Adrenal gland (tissue), 12 donors: ENCODE data around the gene PRPS1. TPM values are rescaled to one million over a fixed set of nuclear protein-coding genes. Genes with fewer than 3 reads are reported as not detected.

ENCODE experiments used
- DNase-seq, 7 donors: peaks; one replicate each; pipeline ENCODE4 v3.0.0-alpha.2; 2019 to 2020
- H3K27ac ChIP-seq, 5 donors: fragments of 200-600 bp; sonication (generic) in 4 of 5; 1 replicate in 3 of 5; 2 replicates in 2 of 5; pipeline versions ENCODE4 v1.5.1 to v1.8.0; 2016 to 2020; ENCODE audit warnings: mild to moderate bottlenecking in 1 of 5
- H3K27me3 ChIP-seq: fragments of 200-600 bp; 2 replicates; pipeline ENCODE4 v1.8.0; 2021
- H3K36me3 ChIP-seq, 2 donors: fragments of 200-600 bp; replicated peaks in 1 of 2; 1 replicate in 1 of 2; 2 replicates in 1 of 2; pipeline versions ENCODE4 v1.5.1 to v1.8.0; 2018 to 2022
- H3K4me1 ChIP-seq, 2 donors: fragments of 200-600 bp; replicated peaks in 1 of 2; 1 replicate in 1 of 2; 2 replicates in 1 of 2; pipeline versions ENCODE4 v1.5.1 to v1.8.0; 2018 to 2021
- H3K4me3 ChIP-seq, 4 donors: fragments of 200-600 bp; sonication (generic) in 3 of 4; one replicate each; pipeline ENCODE4 v1.5.1; 2016 to 2018
- H3K9me3 ChIP-seq, 3 donors: fragments of 200-600 bp; sonication (generic) in 1 of 3; replicated peaks in 1 of 3; 1 replicate in 2 of 3; 2 replicates in 1 of 3; pipeline versions ENCODE4 v1.5.1 to v1.8.0; 2016 to 2021
- POLR2A ChIP-seq, 2 donors: fragments of 450-650 bp; IDR thresholded peaks; one replicate each; pipeline ENCODE4 v1.6.1; 2017; ENCODE audit warnings: antibody characterized with exemption in 2 of 2, mild to moderate bottlenecking in 2 of 2, moderate library complexity in 1 of 2
- WGBS, 4 donors: extraction: QIAGEN DNeasy Blood & Tissue Kit in 2 of 4; methylation state at CpG; one replicate each; pipeline versions ENCODE4 v1.1.5 to v1.1.7; 2013 to 2017; 5-methylcytosine and 5-hydroxymethylcytosine counted together
- intact Hi-C, 2 donors: fragments of 100-400 bp; cut with DNase I; formaldehyde crosslinking; loops; one replicate each; pipeline versions ENCODE4 v1.14.1 to v1.15.0; 2022 to 2023
- polyA plus RNA-seq, 3 donors: library from polyadenylated mRNA; stranded (reverse); fragments of 200-250 nt in 2 of 3; fragments of 350-450 nt in 1 of 3; fragmentation: Illumina TruSeq in 1 of 3; extraction: RNeasy Lipid Tissue Mini Kit (QIAGEN cat#74804) in 1 of 3; gene quantifications; one replicate each; pipeline ENCODE4 v1.2.3, GENCODE V29; 2013 to 2014
- total RNA-seq, 9 donors: library from RNA; depleted of rRNA in 4 of 9; stranded (reverse); fragments of >200 nt in 4 of 9; fragments of 120-200 nt in 1 of 9; fragmentation: NEBNext Ultra II Directional in 1 of 9; extraction: Animal tissue kit (Norgen Biotek cat#: 25700) in 1 of 9; gene quantifications; one replicate each; pipeline versions ENCODE4 v1.1.0 to v1.2.4, GENCODE V29; 2013 to 2023
- TF ChIP-seq, protein P1 (sequence below), 6 experiments: fragments of 450-650 bp in 4 of 6; fragments of 200-600 bp in 2 of 6; sonication (generic) in 1 of 6; IDR thresholded peaks; 1 replicate in 5 of 6; 2 replicates in 1 of 6; pipeline versions ENCODE4 v1.5.1 to v1.8.0; 2016 to 2021; ENCODE audit warnings: antibody characterized with exemption in 6 of 6, mild to moderate bottlenecking in 2 of 6, moderate library complexity in 1 of 6
- donor health status: healthy with polysubstance abuse.
- donor health status: Bipolar disorder and iron deficiency.
- donor health status: DM: yes; HTN: yes; CAD: no.
- donor health status: DM: no; HTN: no; CAD: no.
- donor health status: DM: no; HTN: no; CAD: no.
- donor health status: DM: yes; HTN: yes; CAD: no.

Gene PRPS1
- total and polyA plus RNA-seq, 12 donors = 8.9 to 78.3 (median 33.3) TPM

DNA sequence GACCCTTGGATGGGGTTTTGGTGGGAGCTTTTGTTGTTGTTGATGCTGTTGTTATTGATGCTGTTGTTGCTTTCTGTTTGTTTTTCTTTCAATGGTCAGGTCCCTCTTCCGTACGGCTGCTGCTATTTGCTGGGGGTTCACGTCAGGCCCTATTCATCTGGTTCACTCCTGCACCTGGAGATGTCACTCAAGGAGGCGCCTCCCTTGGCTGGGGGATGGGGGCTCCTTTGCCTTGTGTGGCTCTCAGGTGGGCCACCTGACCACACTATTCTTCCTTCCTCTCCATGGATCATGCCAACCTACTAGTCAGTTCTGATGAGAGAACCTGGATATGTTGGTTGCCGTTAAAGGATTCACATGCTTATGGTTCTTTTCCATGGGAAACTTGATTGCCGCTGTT, 39.1 kb upstream of the PRPS1 start:
- no peak overlapping the region for H3K4me3 ChIP-seq
- TF ChIP-seq, protein P1, sequence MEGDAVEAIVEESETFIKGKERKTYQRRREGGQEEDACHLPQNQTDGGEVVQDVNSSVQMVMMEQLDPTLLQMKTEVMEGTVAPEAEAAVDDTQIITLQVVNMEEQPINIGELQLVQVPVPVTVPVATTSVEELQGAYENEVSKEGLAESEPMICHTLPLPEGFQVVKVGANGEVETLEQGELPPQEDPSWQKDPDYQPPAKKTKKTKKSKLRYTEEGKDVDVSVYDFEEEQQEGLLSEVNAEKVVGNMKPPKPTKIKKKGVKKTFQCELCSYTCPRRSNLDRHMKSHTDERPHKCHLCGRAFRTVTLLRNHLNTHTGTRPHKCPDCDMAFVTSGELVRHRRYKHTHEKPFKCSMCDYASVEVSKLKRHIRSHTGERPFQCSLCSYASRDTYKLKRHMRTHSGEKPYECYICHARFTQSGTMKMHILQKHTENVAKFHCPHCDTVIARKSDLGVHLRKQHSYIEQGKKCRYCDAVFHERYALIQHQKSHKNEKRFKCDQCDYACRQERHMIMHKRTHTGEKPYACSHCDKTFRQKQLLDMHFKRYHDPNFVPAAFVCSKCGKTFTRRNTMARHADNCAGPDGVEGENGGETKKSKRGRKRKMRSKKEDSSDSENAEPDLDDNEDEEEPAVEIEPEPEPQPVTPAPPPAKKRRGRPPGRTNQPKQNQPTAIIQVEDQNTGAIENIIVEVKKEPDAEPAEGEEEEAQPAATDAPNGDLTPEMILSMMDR (IDR thresholded peaks at IDR 0.05) = no peak
- TF ChIP-seq POLR2A (IDR thresholded peaks at IDR 0.05) = no peak
- WGBS, 4 donors = 87 to 95% (median 92%) methylated on average over 6 of the region's 6 CpGs
- H3K9me3 ChIP-seq = no peaks in the 10 kb centered on the region
- DNase-seq = peak in 1 of 7 donors; percentile 2
- H3K27me3 ChIP-seq = peaks cover 17% of the 10 kb centered on the region
- intact Hi-C loops = no loop called here
- no peaks in the 10 kb centered on the region for H3K4me1 ChIP-seq
- H3K27ac ChIP-seq = no peak overlapping the region
- H3K36me3 ChIP-seq = no peaks in the 10 kb centered on the region

DNA sequence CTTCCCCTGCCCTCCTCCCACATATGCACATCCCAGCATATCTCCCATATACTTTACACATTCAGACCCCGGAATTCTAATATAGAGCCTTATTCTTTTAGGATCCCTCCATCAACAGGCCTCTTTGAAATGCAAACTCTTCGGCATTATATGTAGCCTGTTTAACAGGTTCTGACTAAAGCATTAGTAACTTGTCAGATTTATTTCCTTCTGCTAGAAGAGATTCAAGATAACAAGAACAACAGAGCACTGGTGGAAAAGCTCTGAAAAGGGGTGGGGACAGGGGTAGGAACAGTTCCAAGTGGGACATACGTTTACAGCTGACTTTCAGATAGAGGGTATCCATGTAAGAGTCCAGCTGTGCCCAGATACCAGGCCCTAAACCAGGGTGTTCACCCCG, 31.7 kb upstream of the PRPS1 start:
- WGBS, 4 donors = 58 to 67% (median 62%) methylated on average over 4 of the region's 4 CpGs
- no peak overlapping the region for H3K27ac ChIP-seq
- H3K36me3 ChIP-seq = no peaks in the 10 kb centered on the region
- H3K4me1 ChIP-seq = no peaks in the 10 kb centered on the region
- peaks cover 18% of the 10 kb centered on the region for H3K27me3 ChIP-seq
- TF ChIP-seq, protein P1 (IDR thresholded peaks at IDR 0.05) = no peak
- TF ChIP-seq POLR2A (IDR thresholded peaks at IDR 0.05) = no peak
- no peak overlapping the region for H3K4me3 ChIP-seq
- DNase-seq = no peak
- H3K9me3 ChIP-seq = no peaks in the 10 kb centered on the region
- intact Hi-C loops = no loop called here

DNA sequence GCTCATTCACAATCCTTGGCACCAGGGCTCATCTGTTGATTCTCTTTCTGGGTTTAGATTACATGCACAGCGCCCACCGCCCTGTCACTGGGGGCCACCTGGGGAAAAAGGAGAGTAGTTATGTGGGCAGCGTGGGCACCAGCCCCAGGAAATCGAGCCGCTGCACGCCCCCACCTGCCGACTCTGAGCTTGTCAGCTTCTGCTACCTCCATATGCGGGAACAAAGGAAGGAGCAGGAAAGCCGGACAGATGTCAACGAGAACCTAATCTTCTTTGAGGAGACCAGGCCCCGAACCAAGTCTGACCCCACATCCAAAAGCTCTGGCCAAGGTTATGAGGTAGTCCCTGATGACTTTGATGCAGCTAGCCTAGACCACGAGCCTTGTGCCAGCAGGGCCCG, 31.0 kb upstream of the PRPS1 start:
- H3K4me3 ChIP-seq = no peak overlapping the region
- TF ChIP-seq, protein P1 (IDR thresholded peaks at IDR 0.05) = no peak
- TF ChIP-seq POLR2A (IDR thresholded peaks at IDR 0.05) = no peak
- no peak overlapping the region for H3K27ac ChIP-seq
- H3K27me3 ChIP-seq = peaks cover 18% of the 10 kb centered on the region
- no peaks in the 10 kb centered on the region for H3K9me3 ChIP-seq
- no peaks in the 10 kb centered on the region for H3K4me1 ChIP-seq
- intact Hi-C loops = no loop called here
- DNase-seq = no peak
- WGBS, 4 donors = 86 to 100% (median 93%) methylated on average over 3 to 13 of the region's 13 CpGs
- no peaks in the 10 kb centered on the region for H3K36me3 ChIP-seq

DNA sequence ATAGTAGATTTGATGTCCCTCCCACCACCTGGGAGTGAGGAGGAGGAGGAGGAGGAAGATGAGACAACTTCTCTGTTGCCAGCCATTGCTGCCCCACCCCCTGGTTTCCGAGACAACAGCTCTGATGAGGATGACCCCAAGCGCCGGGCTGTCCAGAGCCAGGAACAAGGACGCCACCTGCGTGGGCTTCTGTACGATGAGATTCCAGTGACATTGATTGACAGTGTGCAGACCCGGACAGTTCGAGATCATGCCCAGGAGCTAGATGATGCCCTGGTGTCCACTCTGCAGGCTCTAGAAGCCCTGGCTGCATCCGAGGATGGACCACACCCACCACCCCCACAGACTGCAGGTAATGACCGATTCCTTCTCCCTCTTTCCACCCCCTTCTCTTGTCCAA, 30.5 kb upstream of the PRPS1 start:
- peaks cover 16% of the 10 kb centered on the region for H3K27me3 ChIP-seq
- H3K4me3 ChIP-seq = no peak overlapping the region
- no peaks in the 10 kb centered on the region for H3K36me3 ChIP-seq
- no peaks in the 10 kb centered on the region for H3K9me3 ChIP-seq
- TF ChIP-seq POLR2A (IDR thresholded peaks at IDR 0.05) = no peak
- TF ChIP-seq, protein P1 (IDR thresholded peaks at IDR 0.05) = no peak
- DNase-seq = no peak
- no peaks in the 10 kb centered on the region for H3K4me1 ChIP-seq
- H3K27ac ChIP-seq = no peak overlapping the region
- intact Hi-C loops = no loop called here
- WGBS, 4 donors = 85 to 91% (median 90%) methylated on average over 10 of the region's 10 CpGs; no CpG with 5 or more reads in 1 of the 4 donors
